ENCODE measurements around the gene RAB17.

Gene RAB17

GRCh38 chr2:237590272-237591140 is at the start of gene RAB17:
RAB17 (minus strand) TSS chr2:237590734; CDS start chr2:237586154, 4,580 bp downstream.
- no peak for DNase-seq

- DNase-seq, result no peak
These were observed 49.3 kb upstream of the RAB17 start for GRCh38 chr2:237639836-237640220.

- DNase-seq, result no peak
These were observed 48.7 kb upstream of the RAB17 start for GRCh38 chr2:237639052-237639835.

GRCh38 chr2:237638176-237638575 is 47.6 kb upstream of the RAB17 start:
- no peak for DNase-seq

GRCh38 chr2:237637429-237638135 is 47.0 kb upstream of the RAB17 start:
- no peak for DNase-seq

- no peak for DNase-seq
These were observed 46.0 kb upstream of the RAB17 start for GRCh38 chr2:237636578-237636977.

GRCh38 chr2:237633061-237633561 is 42.6 kb upstream of the RAB17 start:
- DNase-seq, result no peak

- no peak for DNase-seq
These were observed 41.5 kb upstream of the RAB17 start for GRCh38 chr2:237631801-237632585.

GRCh38 chr2:237631007-237631785 is 40.7 kb upstream of the RAB17 start:
- DNase-seq, result no peak

GRCh38 chr2:237630216-237631000 is 39.9 kb upstream of the RAB17 start:
- no peak for DNase-seq

- no peak for DNase-seq
These were observed 39.2 kb upstream of the RAB17 start for GRCh38 chr2:237629739-237630138.

GRCh38 chr2:237629188-237629534 is 38.6 kb upstream of the RAB17 start:
- DNase-seq, result no peak

- no peak for DNase-seq
These were observed 38.0 kb upstream of the RAB17 start for GRCh38 chr2:237628247-237629187.

GRCh38 chr2:237627441-237628246 is 37.1 kb upstream of the RAB17 start, which contains the start of gene LRRFIP1:
LRRFIP1 (plus strand) TSS chr2:237627587; CDS start chr2:237627645, 58 bp downstream.
- no peak for DNase-seq

- DNase-seq, result no peak
These were observed 36.4 kb upstream of the RAB17 start for GRCh38 chr2:237626813-237627440.

- no peak for DNase-seq
These were observed 35.2 kb upstream of the RAB17 start for GRCh38 chr2:237625777-237626176.

- no peak for DNase-seq
These were observed 34.7 kb upstream of the RAB17 start for GRCh38 chr2:237625216-237625705.

GRCh38 chr2:237624565-237624964 is 34.0 kb upstream of the RAB17 start:
- no peak for DNase-seq
